HG02840 (cell line): ENCODE measurements around the gene ZNF768.
"Not testable (repeated sequence)": the region's sequence is repeated elsewhere in the genome, so short reads cannot be mapped to it uniquely, and the experiment has no call there.

Experiments used
- ATAC-seq: cut with Tn5 transposase; IDR thresholded peaks from one replicate; pipeline ENCODE4 v1.9.1; 2021; ENCODE audit warnings: mild to moderate bottlenecking, moderate library complexity, moderate number of reproducible peaks; ENCODE audit not compliant: unreplicated experiment, low FRiP score

ZNF768 gene

GRCh38 chr16:30533748-30534367 is 7.5 kb upstream of the ZNF768 start:
- ATAC-seq = peak; percentile 18

- ATAC-seq = no peak
Observed at GRCh38 chr16:30533146-30533522, 6.8 kb upstream of the ZNF768 start.

GRCh38 chr16:30532285-30533145 is 6.1 kb upstream of the ZNF768 start:
- no peak for ATAC-seq

GRCh38 chr16:30530163-30531037 is 4.0 kb upstream of the ZNF768 start:
- no peak for ATAC-seq

GRCh38 chr16:30528799-30529457 is 2.6 kb upstream of the ZNF768 start:
- ATAC-seq = no peak

GRCh38 chr16:30527635-30528178 is 1.3 kb upstream of the ZNF768 start:
- ATAC-seq = no peak

- peak; percentile 75 for ATAC-seq
Observed at GRCh38 chr16:30526823-30527634, 663 bp upstream of the ZNF768 start.

- no peak for ATAC-seq
Observed at GRCh38 chr16:30525844-30526136, 576 bp downstream of the ZNF768 start.

GRCh38 chr16:30524575-30525568 is 1.5 kb downstream of the ZNF768 start:
- no peak for ATAC-seq

- no peak for ATAC-seq
Observed at GRCh38 chr16:30523768-30524574, 2.4 kb downstream of the ZNF768 start.

GRCh38 chr16:30522702-30523463 is 3.5 kb downstream of the ZNF768 start:
- not testable (repeated sequence) for ATAC-seq

GRCh38 chr16:30521873-30522641 is 4.3 kb downstream of the ZNF768 start:
- ATAC-seq = no peak

GRCh38 chr16:30521476-30521872 is 4.9 kb downstream of the ZNF768 start:
- no peak for ATAC-seq

- no peak for ATAC-seq
Observed at GRCh38 chr16:30519120-30520049, 7.0 kb downstream of the ZNF768 start.

- no peak for ATAC-seq
Observed at GRCh38 chr16:30518552-30518951, 7.8 kb downstream of the ZNF768 start.
